SU-DHL-6 (cell line): ENCODE results near the gene UBR4.

Experiments
- H2AFZ ChIP-seq: fragments of 200-600 bp; sonication (generic); 2 replicates; pipeline ENCODE4 v1.6.1; 2014; ENCODE audit warnings: low read depth, mild to moderate bottlenecking, moderate library complexity, mixed read lengths, antibody characterized with exemption, low read length; ENCODE audit not compliant: severe bottlenecking
- H3F3A ChIP-seq: fragments of 200-600 bp; shearing (Covaris generic); 2 replicates; pipeline ENCODE4 v1.6.0; 2016; ENCODE audit warnings: antibody characterized with exemption, mild to moderate bottlenecking; ENCODE audit not compliant: insufficient read depth
- H3K27ac ChIP-seq: fragments of 200-600 bp; sonication (generic); 2 replicates; pipeline ENCODE4 v1.5.1; 2016; ENCODE audit warnings: low read depth, mild to moderate bottlenecking, low read length, moderate library complexity, mixed read lengths
- H3K27me3 ChIP-seq: fragments of 200-600 bp; sonication (generic), shearing (Covaris generic); 2 replicates; pipeline ENCODE4 v1.6.0; 2014; ENCODE audit warnings: mild to moderate bottlenecking, low read length
- H3K36me3 ChIP-seq: fragments of 200-600 bp; sonication (generic); 2 replicates; pipeline ENCODE4 v1.6.1; 2014; ENCODE audit warnings: mild to moderate bottlenecking, low read length, mixed read lengths
- H3K4me2 ChIP-seq: fragments of 300-600, 200-600 bp; shearing (Covaris generic), sonication (generic); 2 replicates; pipeline ENCODE4 v1.6.0; 2014; ENCODE audit warnings: low read length, low read depth, mild to moderate bottlenecking; ENCODE audit not compliant: poor library complexity, severe bottlenecking
- H3K4me3 ChIP-seq: fragments of 200-600 bp; sonication (generic); 2 replicates; pipeline ENCODE4 v1.5.1; 2014; ENCODE audit warnings: antibody characterized with exemption, low read length, mild to moderate bottlenecking, mixed read lengths; ENCODE audit not compliant: insufficient read depth, poor library complexity, severe bottlenecking
- H3K79me2 ChIP-seq: fragments of 200-600 bp; sonication (generic); 2 replicates; pipeline ENCODE4 v1.6.1; 2014; ENCODE audit warnings: mild to moderate bottlenecking, low read length, moderate library complexity; ENCODE audit not compliant: insufficient read depth
- H3K9ac ChIP-seq: fragments of 200-600 bp; sonication (generic); 2 replicates; pipeline ENCODE4 v1.7.0; 2014; ENCODE audit warnings: mild to moderate bottlenecking, low read length
- H3K9me2 ChIP-seq: fragments of 200-600 bp; sonication (generic); replicated peaks from 2 replicates; pipeline ENCODE4 v1.6.1; 2014; ENCODE audit warnings: low read length; ENCODE audit not compliant: insufficient read depth
- H3K9me3 ChIP-seq: fragments of 200-600 bp; sonication (generic); 2 replicates; pipeline ENCODE4 v1.6.1; 2014; ENCODE audit warnings: low read length, mixed read lengths; ENCODE audit not compliant: insufficient read depth
- H4K20me1 ChIP-seq: fragments of 200-600 bp; sonication (generic); 2 replicates; pipeline ENCODE4 v1.6.1; 2014; ENCODE audit warnings: low read depth, mild to moderate bottlenecking, antibody characterized with exemption, low read length, moderate library complexity, mixed read lengths
- EZH2phosphoT487 ChIP-seq: fragments of 200-600 bp; sonication (generic), shearing (Covaris generic); conservative IDR thresholded peaks from 2 replicates; pipeline ENCODE4 v1.6.1; 2018; ENCODE audit warnings: mild to moderate bottlenecking, antibody characterized with exemption, low read length, moderate library complexity, mixed read lengths
- TF ChIP-seq, protein P1 (sequence below): fragments of 200-600 bp; sonication (generic); IDR thresholded peaks from one replicate; pipeline ENCODE4 v1.5.1; 2017; ENCODE audit warnings: antibody characterized with exemption, mild to moderate bottlenecking, low read length, moderate library complexity; ENCODE audit not compliant: insufficient read depth, poor library complexity, severe bottlenecking

Gene UBR4

DNA sequence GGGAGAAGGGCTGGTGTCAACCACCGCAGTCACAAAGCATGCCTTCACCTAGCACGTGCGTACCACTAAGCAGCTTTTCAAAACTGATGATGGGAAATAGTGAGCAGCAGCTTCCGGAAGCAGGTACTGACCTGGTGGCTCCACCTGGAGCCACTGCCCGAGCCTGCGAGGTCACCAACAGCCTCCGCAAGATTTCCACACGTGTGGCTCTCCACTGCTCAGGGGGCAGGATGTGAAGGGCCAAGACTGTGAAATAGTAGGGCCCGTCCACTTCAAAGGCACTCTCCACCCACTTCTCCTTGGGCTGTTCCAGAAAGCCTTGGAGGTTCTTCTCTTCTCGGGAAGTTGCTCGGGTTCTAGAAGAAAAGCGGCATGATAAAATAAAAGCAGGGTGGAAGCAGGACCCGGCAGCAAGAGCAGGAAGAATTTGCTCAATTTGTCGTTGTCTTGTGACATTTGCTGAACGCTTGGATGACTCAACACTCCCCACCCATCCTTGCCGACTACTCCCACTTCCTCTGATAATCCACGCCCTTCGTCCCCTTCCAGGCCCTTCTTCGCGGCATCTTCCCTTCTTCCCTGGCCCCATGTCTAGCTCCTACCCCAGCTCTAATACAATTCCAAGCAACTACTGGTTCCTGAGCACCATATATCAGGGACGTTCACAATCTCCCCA lies 128.7 kb downstream of the UBR4 start:
- no peak overlapping the region for H2AFZ ChIP-seq
- H3K36me3 ChIP-seq = peaks cover 2% of the 10 kb centered on the region; the same call in 1 of the 2 replicates
- no peaks in the 10 kb centered on the region for H3F3A ChIP-seq
- H3K9me3 ChIP-seq = no peaks in the 10 kb centered on the region
- no peak overlapping the region for H3K27ac ChIP-seq
- no peak overlapping the region for H3K4me3 ChIP-seq
- no peak overlapping the region for H3K9ac ChIP-seq
- no peaks in the 10 kb centered on the region for H4K20me1 ChIP-seq
- H3K4me2 ChIP-seq = no peak overlapping the region
- no peaks in the 10 kb centered on the region for H3K79me2 ChIP-seq
- no peak for TF ChIP-seq EZH2phosphoT487
- TF ChIP-seq, protein P1, sequence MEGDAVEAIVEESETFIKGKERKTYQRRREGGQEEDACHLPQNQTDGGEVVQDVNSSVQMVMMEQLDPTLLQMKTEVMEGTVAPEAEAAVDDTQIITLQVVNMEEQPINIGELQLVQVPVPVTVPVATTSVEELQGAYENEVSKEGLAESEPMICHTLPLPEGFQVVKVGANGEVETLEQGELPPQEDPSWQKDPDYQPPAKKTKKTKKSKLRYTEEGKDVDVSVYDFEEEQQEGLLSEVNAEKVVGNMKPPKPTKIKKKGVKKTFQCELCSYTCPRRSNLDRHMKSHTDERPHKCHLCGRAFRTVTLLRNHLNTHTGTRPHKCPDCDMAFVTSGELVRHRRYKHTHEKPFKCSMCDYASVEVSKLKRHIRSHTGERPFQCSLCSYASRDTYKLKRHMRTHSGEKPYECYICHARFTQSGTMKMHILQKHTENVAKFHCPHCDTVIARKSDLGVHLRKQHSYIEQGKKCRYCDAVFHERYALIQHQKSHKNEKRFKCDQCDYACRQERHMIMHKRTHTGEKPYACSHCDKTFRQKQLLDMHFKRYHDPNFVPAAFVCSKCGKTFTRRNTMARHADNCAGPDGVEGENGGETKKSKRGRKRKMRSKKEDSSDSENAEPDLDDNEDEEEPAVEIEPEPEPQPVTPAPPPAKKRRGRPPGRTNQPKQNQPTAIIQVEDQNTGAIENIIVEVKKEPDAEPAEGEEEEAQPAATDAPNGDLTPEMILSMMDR = no peak
- H3K9me2 ChIP-seq = no peaks in the 10 kb centered on the region
- H3K27me3 ChIP-seq = no peaks in the 10 kb centered on the region

DNA sequence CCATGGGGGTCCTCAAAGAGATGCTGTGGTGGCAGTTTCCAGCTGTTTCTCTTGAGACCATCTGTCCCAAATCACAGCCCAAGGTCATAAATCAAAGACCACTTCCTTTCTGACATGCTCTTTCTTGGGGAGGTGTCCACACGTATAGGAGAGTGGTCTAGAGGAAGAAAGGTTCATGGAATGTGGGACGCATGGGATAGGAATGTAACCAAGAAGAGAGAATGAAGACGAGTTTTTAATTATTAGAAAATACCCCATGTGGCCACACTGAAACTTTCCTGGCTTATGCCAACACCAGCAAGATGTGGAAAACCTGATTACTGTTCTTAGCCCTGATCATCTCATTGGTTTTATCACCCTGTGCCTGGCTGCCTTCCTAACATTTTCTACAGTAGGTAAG lies 129.3 kb downstream of the UBR4 start:
- no peaks in the 10 kb centered on the region for H3K27me3 ChIP-seq
- TF ChIP-seq EZH2phosphoT487 = no peak
- TF ChIP-seq, protein P1 = no peak
- H4K20me1 ChIP-seq = no peaks in the 10 kb centered on the region
- no peaks in the 10 kb centered on the region for H3K9me3 ChIP-seq
- H3K4me3 ChIP-seq = no peak overlapping the region
- no peaks in the 10 kb centered on the region for H3K79me2 ChIP-seq
- H3K27ac ChIP-seq = no peak overlapping the region
- peaks cover 2% of the 10 kb centered on the region; the same call in 1 of the 2 replicates for H3K36me3 ChIP-seq
- no peak overlapping the region for H2AFZ ChIP-seq
- no peak overlapping the region for H3K4me2 ChIP-seq
- H3K9ac ChIP-seq = no peak overlapping the region
- no peaks in the 10 kb centered on the region for H3F3A ChIP-seq
- H3K9me2 ChIP-seq = no peaks in the 10 kb centered on the region

DNA sequence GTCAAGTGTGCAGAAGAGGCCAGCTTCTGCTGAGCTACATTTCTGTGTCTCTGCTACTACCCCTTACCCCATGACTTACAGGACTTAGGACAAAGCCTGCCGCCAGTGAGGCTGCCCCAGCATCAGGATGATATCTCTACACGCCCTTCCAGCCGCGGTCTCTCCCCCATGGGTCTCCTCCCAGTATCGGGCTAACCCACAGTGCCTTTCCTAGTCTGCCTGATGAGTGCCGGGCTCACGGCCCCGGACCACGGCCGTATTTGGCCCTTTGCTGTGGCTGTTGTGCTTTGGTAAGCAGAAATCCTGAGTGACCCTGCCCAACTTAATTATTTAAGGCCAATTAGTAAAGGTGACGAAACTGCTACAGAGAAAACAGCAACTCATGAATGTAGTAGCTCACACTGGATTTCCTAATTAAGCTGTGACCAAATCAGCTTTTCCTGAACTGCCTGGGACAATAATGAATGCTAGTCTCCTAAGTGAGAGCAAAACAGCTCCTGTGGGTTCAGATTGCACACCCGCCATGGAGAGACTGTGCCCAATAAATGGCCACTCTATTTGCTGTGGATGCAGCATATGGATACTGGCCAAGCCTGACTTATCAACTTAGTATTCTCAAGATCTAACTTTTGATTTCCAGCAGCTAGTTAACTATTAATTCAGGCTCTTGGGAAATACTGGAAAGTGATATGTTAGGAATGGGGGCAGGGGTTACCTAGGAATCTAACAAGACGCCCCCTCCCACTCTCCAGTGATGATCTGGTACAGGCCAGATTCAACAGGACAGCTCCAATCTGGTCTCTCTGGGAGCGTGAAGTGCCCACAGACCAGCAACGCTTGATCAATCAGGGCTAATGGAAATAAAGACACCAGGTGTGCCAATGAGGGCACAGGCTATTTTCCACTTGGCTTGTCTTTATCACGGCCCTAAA lies 130.3 kb downstream of the UBR4 start:
- no peaks in the 10 kb centered on the region for H3K27me3 ChIP-seq
- no peak overlapping the region for H3K4me3 ChIP-seq
- no peak overlapping the region for H3K27ac ChIP-seq
- no peaks in the 10 kb centered on the region for H3K79me2 ChIP-seq
- no peak overlapping the region for H3K4me2 ChIP-seq
- H3K9me2 ChIP-seq = no peaks in the 10 kb centered on the region
- H4K20me1 ChIP-seq = no peaks in the 10 kb centered on the region
- H3K36me3 ChIP-seq = peaks cover 2% of the 10 kb centered on the region; the same call in 1 of the 2 replicates
- H3F3A ChIP-seq = no peaks in the 10 kb centered on the region
- no peaks in the 10 kb centered on the region for H3K9me3 ChIP-seq
- TF ChIP-seq EZH2phosphoT487 = no peak
- TF ChIP-seq, protein P1 = no peak
- no peak overlapping the region for H3K9ac ChIP-seq
- no peak overlapping the region for H2AFZ ChIP-seq
